HL-60/S4 (cell line): ENCODE measurements around the gene SUN2.

Source experiments
- in situ Hi-C: fragments of 300-500 bp; cut with MboI; formaldehyde crosslinking; loops from 2 replicates; pipeline ENCODE4 v1.14.3; 2022; ENCODE audit warnings: low sequenced_read_pairs

Gene SUN2

DNA sequence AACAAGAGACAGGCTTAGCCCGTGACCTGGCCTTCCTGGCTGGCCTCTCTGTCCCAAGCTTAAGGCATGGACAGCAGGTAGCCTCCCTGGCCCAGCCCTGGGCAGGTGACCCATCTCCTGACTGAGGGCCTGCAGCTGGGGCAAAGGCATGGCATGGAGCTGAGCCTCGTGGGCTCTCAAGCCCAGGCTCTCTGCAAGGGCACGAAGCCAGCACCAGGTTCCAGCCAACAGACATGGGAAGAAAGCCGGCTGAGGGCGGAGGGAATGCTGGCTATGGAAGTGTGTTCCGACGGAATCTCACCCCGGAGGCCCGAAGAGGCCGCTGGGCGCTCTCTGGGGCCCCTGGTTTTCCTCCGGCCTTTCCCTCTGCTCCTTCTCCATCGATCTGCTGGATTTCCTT lies 25.2 kb upstream of the SUN2 start:
- in situ Hi-C loops, result no loop called here

DNA sequence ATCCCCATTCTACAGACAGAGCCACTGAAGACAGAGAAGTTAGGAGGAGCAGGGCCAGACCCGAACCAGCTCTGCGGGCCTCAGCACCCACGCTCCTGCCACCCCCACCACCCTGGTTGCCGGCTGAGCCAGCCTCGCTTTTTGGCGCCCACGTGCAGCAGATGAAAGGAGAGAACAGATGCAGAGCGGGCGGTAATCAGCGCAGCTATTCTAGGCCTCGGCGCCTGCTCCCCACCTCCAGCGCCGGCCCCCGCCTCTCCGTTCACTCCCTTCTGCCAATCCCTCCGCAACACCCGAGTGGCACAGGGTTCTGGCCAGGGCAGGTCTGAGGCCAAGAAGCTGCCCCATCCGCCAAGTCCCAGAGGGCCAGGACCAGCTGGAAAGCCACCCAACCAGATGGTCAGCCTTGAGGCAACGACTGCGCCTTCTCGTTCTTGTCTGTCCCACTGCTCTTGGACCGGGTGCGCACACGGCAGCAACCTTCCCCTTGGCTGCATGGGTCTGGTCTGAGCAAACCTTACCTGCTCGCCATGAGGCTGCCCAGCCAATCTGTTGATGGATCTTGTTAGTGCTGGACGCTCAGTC lies 21.4 kb upstream of the SUN2 start:
- in situ Hi-C loops, result no loop called here

- in situ Hi-C loops, result no loop called here
These were observed 20.3 kb upstream of the SUN2 start for GRCh38 chr22:38776086-38776485.

DNA sequence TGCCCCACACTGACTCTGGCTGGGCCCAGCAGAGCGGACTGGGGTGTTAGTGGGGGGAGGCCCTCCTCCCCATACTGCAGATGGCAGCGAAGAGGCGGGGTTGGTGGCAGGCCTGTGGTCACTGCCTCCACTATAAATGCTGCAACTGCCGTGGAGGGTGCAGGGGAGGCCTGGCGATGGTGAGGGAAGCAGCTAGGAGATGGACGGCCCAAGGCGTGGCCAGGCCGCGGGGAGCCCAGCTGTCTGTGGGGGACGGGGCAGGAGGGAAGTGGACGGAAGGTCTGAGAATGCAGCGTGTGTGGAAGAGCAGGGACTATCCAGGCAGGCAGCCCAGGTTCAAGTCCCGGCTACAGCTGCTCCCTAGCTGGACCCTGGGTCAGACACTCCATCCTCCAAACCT lies 19.9 kb upstream of the SUN2 start:
- in situ Hi-C loops, result no loop called here

DNA sequence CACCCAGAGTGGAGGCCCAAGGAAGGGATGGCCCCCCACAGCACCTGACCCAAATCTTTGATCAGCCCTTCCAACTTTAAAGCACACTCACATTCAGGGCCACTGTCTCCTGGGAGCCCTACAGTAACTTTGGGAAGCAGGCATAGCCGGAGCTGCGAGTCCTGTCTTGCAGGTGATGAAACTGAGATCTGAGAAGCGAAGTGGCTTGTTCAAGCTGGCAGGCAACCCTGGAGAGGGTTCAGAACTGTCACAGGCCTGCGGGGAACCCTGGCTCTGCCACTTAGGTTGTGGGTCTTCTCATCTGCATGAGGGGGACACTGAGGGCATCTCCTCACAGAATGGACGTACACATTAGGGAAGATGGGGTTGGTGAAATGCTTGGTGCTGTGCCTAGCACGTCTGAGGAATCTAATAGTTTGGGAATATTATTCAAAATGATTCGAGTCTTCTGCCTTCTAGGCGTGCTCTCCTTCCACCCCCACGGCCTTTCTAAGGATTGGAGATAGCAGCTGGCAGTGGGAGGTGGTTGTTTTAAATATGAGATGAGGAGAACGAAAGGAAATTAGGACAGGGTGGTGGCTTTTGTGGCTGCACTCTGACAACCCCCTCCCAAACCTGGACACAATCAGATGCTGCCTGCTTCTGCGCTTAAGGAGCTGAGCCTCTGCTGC lies 18.8 kb upstream of the SUN2 start:
- in situ Hi-C loops, result no loop called here

- in situ Hi-C loops, result no loop called here
These were observed 17.7 kb upstream of the SUN2 start for GRCh38 chr22:38773363-38773946.

GRCh38 chr22:38772623-38772873 lies 16.8 kb upstream of the SUN2 start:
- in situ Hi-C loops, result no loop called here

DNA sequence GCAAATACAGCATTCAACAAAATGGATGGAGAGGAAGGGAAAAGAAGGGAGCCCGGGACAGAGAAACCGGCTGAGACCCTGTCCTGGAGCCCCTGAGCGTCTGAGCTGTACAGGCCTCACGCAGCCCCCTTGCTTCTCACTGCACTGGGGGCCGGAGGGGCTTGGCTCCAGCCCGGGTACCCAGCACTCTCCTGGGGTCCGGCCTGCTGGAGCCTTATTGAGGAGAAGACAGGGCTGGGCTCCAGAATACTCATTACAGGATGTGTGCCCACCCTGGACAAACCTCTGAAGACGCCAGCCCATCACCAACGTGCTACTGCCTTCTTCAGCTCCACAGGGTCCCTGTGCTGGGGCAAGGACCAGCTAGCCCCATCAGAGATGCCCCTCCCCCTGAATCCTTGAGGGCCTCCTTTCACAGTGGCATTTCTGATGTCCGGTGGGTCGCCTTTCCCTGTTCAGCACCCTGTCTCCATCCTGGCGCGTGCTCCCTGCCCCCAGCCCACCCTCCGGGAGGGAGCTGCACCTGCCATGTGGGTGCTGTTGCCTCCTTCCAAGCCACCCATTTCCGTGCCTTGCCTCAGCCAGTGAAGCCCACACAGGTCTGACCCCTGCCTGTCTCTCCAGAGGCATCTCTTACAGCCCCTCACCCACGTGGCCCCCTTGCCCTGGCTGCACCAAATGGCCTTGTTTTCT lies 14.6 kb upstream of the SUN2 start:
- in situ Hi-C loops, result no loop called here

GRCh38 chr22:38768036-38768435 lies 12.2 kb upstream of the SUN2 start:
- in situ Hi-C loops, result no loop called here

DNA sequence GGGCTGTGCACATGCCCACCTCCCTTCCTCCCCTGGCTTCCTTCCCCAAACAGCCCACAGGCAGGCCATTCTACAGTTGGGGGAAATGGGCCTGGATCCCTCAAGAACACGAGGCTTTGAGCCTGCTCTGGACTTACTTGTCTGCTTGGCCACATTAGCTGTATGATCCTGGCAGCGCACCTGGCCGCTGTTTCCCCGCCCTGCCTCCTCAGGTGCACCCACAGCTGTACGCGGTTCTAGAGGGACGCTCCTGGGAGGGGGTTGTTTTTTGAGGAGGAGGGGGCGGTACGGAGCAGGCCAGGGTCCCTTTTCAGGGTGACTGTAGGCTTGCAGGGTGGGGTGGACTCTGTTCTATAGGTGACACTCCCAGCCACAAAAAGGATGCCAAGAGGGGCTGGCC lies 11.5 kb upstream of the SUN2 start:
- in situ Hi-C loops, result no loop called here

DNA sequence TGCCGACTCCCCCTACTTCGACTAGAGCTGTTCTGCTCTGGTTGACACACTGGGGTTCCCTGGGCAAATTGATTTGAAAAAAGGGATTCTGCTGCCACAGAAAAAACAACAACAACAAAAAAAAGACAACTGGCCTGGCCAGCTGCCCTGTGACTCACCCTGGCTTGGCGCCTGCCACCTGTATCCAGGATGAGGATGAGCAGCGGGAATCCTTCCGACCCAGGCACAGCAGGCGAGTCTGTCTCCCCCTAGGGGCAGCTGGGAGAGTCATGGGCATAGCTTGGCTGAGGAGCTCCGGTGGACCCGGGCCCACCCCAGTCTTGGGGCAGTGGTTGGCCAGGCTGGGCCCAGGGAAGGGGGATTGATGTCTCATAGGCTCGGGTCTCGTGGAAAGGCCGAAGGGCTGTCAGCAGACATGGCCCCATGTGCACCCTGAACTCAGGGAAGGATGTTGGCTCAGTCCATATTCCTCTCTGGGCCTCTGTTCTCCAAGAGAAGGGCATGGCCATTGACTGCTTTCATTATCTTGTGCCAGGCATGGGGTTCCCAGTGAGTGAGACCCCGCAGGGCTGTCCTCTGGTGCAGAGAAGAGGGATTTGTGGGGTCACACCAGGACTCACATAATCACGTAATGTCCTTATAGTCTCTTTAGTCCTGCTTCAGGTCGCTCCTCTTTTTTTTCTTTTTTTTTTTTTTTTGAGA lies 10.4 kb upstream of the SUN2 start:
- in situ Hi-C loops, result no loop called here

- in situ Hi-C loops, result no loop called here
These were observed 6.8 kb upstream of the SUN2 start for GRCh38 chr22:38762551-38762983.

GRCh38 chr22:38761202-38762162 lies 5.7 kb upstream of the SUN2 start:
- in situ Hi-C loops, result no loop called here

DNA sequence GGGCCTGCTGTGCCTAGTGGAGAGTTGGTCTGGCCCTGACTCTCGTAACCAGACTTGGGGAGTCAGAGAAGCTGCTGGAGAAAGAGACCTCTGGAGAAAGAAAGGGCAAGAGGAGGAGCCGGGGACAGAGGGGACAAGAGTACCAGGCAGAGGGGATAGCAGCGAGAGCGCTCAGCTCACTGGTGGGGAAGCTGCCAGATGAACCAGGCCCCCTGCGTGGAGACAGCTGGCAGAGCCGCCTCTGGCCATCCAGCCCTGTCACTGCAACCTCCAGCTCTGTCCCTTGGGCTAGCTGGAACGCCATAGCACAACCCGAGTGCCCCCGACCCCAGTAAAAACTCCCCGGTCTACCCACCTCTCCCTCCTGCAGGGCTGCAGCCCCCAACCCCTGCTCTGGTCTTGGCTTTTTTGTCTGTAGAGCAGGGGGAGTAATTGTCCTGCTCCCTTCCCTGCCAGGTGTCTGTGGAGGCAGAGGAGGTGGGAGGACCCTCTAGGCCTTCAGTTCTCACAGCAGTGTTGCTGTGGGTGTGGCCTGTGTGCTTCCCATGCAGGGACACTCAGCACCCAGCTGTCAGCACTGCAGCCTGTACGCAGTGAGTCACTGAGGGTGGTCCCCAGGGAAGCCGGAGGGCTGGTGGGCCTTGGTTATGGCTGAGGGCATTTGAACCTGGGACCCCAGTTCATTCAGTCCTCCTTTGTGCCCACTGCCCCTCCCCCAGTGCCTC lies 4.8 kb upstream of the SUN2 start:
- in situ Hi-C loops, result no loop called here

DNA sequence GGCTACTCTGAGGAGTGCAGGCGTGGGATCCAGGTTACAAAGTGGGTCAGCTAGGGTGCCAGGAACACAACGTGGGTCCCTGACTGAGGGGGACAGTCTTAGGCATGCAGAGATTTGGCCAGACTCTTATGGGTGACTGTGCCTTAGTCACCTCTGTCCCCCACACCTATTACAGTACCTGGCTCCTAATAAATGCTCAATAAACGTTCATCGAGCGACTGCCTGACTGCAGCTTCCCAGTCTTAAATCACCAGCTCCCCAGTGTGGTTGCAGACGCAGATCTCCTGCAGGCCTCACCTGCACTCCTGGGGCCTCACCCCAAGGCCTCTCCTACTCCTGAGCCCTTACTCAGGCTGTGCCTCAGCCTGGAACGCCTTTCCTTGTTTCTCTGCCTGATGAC lies 3.2 kb upstream of the SUN2 start:
- in situ Hi-C loops, result no loop called here

DNA sequence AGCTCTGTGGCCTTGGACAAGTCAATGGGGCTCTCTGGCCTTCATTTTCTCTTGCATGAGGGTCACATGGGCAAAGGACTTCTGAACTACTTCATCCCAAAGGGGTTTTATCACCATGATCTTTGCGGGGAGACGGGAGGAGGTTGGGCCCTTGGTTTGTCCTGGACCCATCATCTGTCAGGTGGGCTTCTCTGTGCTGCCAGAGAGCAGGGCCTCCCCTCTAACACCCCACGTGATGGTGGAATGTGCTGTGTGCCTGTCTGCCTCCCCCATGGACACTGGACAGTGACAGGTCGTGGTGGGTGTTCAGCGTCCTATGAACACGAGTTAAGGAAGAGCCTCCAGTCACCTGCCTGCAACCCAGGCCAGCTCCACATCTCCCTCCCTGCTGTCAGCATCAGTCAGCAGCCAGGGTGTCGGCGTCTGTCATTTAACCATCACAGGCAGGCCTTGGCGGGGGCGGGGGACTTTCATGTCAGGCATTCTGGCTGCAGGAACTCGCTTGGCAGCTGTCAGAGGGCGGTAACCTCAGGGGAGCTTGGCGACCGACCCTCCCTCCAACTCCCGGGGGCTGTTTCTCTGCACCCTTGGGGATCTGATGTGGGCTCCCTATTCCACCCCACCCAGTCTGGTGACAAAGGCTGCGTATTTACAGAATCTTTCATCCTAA lies 2.6 kb upstream of the SUN2 start:
- in situ Hi-C loops, result no loop called here

GRCh38 chr22:38757464-38757757 lies 1.6 kb upstream of the SUN2 start:
- in situ Hi-C loops, result no loop called here

DNA sequence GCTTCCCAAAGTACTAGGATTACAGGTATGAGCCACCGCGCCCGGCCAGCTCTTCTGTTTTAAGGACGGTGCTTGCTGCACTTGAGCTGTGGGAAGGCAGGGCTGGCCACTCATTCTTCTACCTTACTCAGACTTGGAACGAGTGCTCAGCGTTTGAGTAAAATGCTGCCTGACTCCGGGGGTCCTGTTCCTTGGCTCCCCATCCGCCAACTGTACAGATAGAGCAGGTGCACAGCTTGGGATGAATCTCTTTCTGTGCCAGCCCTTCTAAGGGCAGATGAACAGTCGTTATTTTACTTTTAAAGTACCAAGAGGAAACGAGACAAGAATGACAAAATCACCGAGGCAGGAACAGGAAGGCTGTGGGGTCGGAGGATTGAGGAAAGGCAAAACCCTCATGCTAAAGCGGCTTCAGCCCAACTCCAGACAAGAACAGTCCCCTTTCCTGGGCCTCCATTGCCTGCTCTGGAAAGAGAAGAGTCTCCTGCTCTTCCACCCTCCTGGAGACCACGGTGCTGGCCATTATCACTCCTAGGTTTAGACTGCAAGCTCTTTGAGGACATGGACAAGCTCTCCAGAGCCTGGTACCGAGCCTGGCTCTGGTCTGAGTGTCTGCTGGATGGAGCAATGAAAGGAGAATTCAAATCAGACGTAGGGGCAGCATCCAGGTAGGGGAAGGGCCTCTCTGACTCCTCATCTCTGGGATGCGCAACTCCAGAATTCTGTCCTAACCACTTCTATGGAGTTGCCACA lies 1.1 kb upstream of the SUN2 start:
- in situ Hi-C loops, result no loop called here
